Spleen (tissue), 7 donors: ENCODE results near the gene TMEM132D.

ENCODE experiments used
- CTCF ChIP-seq, 11 experiments: fragments of 200-600 bp in 7 of 11; fragments of 450-650 bp in 4 of 11; sonication (generic) in 4 of 11; IDR thresholded peaks in 8 of 11; conservative IDR thresholded peaks in 3 of 11; 1 replicate in 7 of 11; 2 replicates in 4 of 11; pipeline versions ENCODE4 v1.4.0 to v1.8.0; 2016 to 2021; ENCODE audit warnings: antibody characterized with exemption in 11 of 11, inconsistent platforms in 4 of 11, mild to moderate bottlenecking in 1 of 11
- POLR2A ChIP-seq, 3 donors: fragments of 450-650 bp; IDR thresholded peaks; one replicate each; pipeline ENCODE4 v1.5.1; 2017; ENCODE audit warnings: antibody characterized with exemption in 3 of 3, mild to moderate bottlenecking in 1 of 3
- donor health status: DM: no; HTN: no; CAD: no; lungs with moderate emphysema.
- donor health status: DM: no; HTN: no; CAD: no.
- donor health status: DM: no; HTN: no; CAD: no.

GRCh38 chr12:129657179-129657578 lies 246.6 kb downstream of the TMEM132D start:
- no peak for TF ChIP-seq CTCF (IDR thresholded peaks at IDR 0.05 in 8 of 11, conservative IDR thresholded peaks at IDR 0.05 in 3 of 11)
- no peak for TF ChIP-seq POLR2A (IDR thresholded peaks at IDR 0.05)
